GM18519 (cell line): ENCODE results near the gene CLDN4.

ENCODE experiments used
- ATAC-seq: cut with Tn5 transposase; IDR thresholded peaks from one replicate; pipeline ENCODE4 v1.9.1; 2021; ENCODE audit warnings: mild to moderate bottlenecking, moderate library complexity; ENCODE audit not compliant: unreplicated experiment, low FRiP score

The CLDN4 gene

DNA sequence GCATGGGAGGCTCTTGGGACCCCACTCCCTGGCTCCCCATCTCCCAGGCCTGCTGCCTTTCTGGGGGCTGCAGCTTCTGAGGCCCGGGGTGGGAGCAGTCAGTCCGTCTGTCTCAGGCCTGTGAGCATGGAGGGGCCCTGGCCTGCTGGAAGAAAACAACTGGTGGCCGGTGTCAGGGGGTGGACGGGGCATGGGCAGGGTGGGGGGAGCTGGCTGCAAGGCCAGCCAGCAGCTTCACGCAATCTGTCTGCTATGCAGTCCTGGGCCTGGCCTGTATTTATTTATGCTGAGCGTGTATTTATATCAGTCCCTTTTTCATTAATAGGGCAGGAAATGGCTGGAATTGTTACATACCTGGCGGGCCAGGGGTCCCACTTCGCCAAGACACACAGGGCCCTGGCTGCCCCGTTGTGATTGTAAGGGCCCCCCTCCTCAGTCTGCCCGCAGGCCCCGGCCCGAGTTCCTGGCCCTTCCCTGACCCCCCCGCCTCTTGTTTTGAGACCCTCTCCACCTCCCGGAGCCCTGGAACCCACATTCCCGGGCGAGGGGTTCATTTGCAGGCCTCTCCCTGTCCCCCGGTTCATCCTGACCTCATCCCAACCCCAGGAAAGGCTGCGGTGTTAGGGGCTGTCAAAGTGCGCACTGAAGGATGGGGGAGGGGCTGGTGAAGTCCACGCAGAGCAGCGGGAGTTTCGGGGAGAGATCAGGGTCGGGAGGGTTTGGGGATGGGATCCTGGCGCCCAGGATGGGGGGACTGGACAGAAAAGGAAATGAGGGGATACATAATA lies 38.4 kb downstream of the CLDN4 start:
- ATAC-seq = no peak

DNA sequence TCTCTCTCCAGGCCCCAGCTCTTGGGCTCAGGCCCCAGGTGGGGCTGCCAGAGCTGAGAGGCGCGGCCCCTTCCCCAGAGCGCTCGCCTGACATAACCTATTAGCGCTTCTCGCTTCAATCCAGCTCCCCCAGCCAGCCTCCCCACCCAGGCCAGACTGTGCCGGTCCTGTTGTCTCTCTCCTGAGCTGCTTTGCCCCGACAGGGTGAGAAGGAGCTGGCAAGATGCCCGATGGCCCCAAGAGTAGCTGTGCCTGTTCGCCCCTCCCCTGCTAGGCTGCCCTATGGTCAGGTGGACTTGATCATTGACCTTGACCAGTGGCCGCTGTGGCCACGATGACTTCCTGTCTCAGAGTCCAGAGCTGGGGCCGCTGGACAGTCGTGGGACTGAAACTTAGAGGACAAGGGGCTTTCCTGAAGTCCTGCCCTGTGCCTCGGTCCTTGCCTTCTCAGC lies 39.3 kb downstream of the CLDN4 start:
- ATAC-seq = no peak

DNA sequence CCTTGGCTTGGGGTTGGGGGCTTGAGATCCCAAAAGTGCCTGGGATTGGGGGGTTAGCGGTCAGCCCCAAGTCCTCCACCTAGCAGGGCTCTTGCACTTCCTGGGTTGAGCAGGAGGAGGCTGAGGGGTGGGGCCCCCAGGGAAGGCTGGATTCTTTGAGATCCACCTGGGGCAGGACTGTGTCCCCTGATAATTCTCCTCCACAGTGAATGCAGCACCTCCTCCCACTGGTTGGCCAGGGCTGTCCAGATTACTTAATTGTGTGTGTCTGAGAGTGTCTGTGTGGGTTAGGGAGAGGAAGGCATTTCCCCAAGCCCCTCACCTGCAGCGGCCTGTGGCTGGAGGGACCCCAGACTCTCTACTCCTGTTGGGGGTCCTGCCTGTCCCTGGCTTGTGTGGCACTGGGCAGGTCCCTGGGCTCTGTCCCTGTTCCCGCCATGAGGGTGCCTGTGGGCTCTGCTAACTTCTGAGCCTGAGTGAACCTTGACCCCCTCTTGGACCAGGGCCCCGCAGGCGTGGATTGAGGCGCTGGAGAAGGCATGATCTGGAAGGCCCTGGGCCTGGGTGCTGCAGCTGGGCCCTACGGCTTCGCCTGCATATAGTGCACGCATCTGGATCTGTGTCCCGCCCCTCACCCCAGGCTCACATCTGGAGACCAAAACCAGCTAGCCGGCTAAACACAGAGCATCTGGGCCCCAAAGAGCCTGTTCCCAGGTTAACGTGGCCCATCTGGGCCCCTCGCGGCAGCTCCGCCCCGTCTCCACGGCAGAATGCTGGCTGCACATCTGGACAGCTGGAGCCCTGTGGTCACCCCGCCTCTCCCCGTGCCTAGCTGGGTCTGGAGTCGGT lies 40.6 kb downstream of the CLDN4 start:
- ATAC-seq = no peak

DNA sequence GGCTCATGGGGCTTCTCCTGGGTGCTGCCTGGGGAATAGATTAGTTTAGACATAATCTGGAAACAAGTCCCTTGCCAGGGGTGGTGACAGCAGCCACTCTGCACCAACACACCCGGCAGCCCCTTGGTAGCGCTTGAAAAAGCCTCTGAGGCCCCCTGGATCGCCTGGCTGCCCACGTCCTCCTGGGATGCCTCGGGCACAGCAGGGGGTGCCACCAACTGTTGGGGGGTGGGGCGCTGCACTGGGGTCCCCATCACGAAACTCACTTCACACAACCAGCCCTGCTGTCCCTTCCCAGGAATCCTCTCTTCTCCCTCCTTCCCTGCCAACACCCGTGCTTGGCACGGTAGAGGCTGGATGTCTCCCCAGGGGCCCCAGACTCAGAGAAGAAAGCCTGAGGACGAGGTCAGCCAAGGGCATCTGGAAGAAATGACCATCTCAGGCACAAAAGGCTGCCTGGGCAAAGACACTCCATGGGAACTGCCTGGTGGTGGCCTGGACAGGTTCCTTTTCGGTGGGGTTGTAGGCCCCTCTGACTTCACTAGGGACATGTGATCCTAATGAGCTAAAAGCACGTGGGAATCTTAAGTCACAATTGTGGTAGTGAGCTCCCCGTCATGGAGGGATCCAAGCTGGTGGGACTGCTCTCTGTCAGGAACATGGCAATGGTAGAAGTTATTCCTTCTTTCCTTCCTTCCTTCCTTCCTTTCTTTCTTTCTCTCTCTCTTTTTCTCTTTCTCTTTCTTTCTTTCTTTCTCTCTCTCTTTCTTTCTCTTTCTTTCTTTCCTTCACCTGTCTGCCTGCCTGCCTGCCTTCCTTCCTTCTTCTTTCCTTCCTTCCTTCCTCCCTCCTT lies 41.5 kb downstream of the CLDN4 start:
- ATAC-seq = no peak

DNA sequence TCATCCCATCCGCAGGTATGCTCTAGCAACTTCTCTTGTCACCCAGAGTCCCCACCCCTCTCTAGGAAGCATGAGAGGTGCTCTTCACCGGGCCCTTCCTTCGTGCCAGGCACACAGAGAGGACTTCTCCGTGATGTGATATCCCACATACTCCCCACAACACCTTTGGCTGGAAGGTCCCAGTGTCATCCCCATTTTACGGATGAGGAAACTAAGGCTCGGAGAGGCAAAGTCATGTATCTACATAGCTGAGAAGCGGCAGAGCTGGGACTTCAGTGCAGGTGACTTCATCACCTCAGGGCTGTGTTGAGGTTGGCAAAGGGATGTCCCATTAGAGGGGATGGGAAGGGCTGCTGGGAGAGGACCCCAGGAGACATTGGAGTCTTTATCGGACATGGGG lies 45.6 kb downstream of the CLDN4 start:
- no peak for ATAC-seq

DNA sequence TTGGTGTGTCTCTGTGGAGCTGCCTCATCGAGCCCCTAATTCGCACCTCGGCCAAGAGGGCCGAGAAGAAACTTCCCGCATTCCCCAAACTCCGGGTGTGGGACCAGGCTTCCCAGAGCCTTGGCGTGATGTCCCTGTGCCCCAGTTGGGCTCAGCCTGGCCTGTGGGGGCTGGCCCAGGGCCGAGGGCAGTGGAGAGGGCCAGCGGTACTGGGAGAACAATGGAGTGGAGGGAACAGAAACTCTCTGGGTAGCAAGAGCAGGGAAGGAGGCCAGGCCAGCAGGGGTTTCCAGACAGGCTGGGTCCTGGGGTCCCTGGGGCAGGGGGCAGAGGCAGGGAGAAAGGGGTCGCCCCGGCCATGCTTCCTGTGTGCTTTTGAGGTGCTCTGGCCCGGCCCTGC lies 46.2 kb downstream of the CLDN4 start:
- ATAC-seq = no peak

DNA sequence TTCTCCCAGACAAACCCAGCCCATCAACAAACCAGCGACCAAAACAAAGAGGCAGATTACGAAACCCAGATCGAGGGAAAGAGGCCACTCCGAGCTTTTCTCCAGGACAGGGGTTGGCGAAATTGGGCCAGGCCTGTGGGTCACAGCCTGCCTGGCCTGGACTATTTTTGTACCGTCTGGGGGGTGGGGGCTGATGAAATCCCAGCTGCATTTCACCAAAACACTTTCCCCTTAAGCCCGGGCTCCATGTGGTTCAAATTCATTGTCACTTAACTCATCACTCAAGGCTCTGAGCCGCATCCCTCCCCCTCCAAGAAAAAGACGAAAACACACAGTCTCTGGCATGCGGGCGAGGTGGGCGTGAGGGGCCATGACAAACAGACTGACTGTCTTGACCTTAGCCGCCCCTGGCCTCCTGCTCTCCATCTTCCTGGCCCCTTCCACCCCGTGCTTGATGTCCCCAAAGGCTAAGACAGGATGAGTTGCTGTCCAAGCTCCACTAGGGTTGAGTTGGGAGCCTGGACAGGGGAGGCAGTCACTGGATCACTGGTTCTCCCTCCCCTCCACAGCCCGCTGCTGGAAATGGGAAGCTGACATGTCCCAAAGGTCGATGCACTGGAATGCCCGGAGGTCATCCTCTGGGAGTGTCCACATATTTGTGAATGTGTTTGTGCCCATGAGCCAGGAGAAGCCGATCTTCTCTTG lies 49.3 kb downstream of the CLDN4 start:
- ATAC-seq = no peak

DNA sequence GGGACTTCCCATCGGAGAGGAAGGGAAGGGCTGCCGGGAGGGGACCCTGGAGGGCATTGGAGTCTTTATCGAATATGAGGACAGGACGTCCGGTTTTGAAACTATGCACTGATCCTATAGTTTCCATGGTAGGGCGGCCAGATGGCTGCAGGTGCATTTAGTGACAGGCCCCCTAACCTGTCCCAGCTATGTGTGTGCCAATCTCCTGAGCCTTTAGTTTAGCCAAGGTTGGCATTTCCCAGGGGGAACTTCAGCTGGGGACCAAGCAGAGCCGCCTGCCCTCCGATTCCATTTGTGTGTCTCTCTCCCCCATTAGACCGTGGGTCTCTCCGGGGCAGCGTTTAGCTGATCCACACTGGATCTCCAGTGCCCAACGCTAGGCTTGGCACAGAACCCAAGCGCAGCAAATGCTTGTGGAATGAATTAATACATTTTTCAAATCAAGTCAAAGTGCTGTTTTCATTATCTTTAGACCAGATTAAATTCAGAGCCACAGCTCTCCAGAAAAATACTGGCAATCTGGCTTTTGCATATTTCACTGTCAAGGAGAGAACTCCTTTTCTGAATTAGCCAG lies 50.0 kb downstream of the CLDN4 start:
- no peak for ATAC-seq

DNA sequence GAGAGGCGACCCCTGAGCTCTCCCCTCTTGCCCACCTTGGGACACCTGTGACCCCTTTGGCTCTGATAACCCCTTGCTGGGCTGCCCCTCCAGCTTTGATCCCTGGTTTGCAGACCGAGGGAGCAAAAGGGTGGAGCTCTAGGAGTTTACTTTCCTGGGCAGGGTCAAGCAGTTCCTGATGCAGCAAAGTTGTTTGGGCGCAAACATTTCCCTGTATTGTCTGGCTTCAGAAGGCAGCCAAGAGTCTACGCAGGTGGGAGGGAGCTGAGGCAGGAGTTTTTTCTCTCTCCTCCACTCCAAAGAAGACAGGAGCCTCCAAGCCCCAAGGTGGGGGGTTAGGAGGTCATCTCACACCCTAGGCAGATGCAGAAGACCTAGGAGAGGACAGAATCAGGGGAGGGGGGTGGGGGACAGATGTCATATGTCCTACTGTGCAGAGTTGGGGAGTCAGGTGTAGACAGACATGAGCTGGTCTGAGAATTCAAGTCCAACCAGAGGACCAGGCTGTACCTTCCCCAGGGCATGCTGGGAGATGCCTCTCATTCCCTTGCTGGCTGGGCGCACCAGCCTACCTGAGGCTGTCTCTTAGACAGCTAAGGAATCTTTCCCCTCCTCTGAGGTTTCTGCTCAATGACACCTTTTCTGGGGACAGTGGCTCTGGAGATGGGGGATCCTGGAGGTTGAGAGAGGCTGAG lies 50.7 kb downstream of the CLDN4 start:
- ATAC-seq = no peak

DNA sequence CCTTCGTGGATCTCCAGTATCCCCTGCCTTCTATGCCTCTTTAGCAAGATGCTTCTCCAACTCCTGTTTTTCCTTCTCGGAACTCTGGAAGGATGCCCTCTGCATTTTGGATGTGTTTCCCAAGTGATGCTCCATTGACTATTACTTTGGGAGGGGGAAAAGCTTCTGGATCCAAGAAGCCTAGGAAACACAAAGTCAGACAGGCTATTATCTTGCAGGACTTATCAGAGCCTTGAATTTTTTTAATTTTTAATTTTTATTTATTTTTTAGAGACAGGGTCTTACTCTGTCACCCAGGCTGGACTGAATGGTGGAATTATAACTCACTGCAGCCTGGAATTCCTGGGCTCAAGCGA lies 51.2 kb downstream of the CLDN4 start:
- no peak for ATAC-seq
